Epithelial cell of prostate (primary cell): ENCODE results near the gene SF3B3.

Source experiments
- DNase-seq: peaks from one replicate; pipeline ENCODE4 v3.0.0-alpha.2; 2011; ENCODE audit warnings: low read depth, low spot score
- H3K27ac ChIP-seq: fragments of 450-650 bp; 2 replicates; pipeline ENCODE4 v1.5.1; 2017; ENCODE audit warnings: mild to moderate bottlenecking

SF3B3 gene

GRCh38 chr16:70556063-70556462 lies 32.4 kb downstream of the SF3B3 start:
- no peak overlapping the region for H3K27ac ChIP-seq
- no peak for DNase-seq

- DNase-seq: peak; percentile 77
- peak overlapping the region; percentile 69 for H3K27ac ChIP-seq
Observed at GRCh38 chr16:70561623-70562022, 38.0 kb downstream of the SF3B3 start.

GRCh38 chr16:70563636-70564035 lies 40.0 kb downstream of the SF3B3 start:
- H3K27ac ChIP-seq: peak overlapping the region; percentile 69
- no peak for DNase-seq

GRCh38 chr16:70565053-70565452 lies 41.4 kb downstream of the SF3B3 start:
- DNase-seq: no peak
- peak overlapping the region; percentile 69 for H3K27ac ChIP-seq

GRCh38 chr16:70568601-70569237 lies 45.1 kb downstream of the SF3B3 start:
- peak overlapping the region; percentile 80 for H3K27ac ChIP-seq
- DNase-seq: peak; percentile 75

GRCh38 chr16:70569752-70570151 lies 46.1 kb downstream of the SF3B3 start:
- H3K27ac ChIP-seq: peak overlapping the region; percentile 80
- DNase-seq: no peak

- DNase-seq: no peak
- H3K27ac ChIP-seq: no peak overlapping the region
Observed at GRCh38 chr16:70570967-70571570, 47.5 kb downstream of the SF3B3 start.

GRCh38 chr16:70571623-70572022 lies 48.0 kb downstream of the SF3B3 start:
- no peak for DNase-seq
- peak overlapping the region; percentile 75 for H3K27ac ChIP-seq

- H3K27ac ChIP-seq: peak overlapping the region; percentile 75
- no peak for DNase-seq
Observed at GRCh38 chr16:70572050-70572925, 48.7 kb downstream of the SF3B3 start.

GRCh38 chr16:70572926-70573270 lies 49.3 kb downstream of the SF3B3 start:
- peak overlapping the region; percentile 75 for H3K27ac ChIP-seq
- no peak for DNase-seq

- no peak for DNase-seq
- peak overlapping the region; percentile 75 for H3K27ac ChIP-seq
Observed at GRCh38 chr16:70573451-70574121, 50.0 kb downstream of the SF3B3 start.

GRCh38 chr16:70574595-70575271 lies 51.1 kb downstream of the SF3B3 start:
- no peak for DNase-seq

GRCh38 chr16:70575376-70575775 lies 51.8 kb downstream of the SF3B3 start:
- peak overlapping the region; percentile 75 for H3K27ac ChIP-seq
- DNase-seq: no peak

More at GRCh38 chr16:70574595-70575271, 51.1 kb downstream of the SF3B3 start:
- H3K27ac ChIP-seq: peak overlapping the region; percentile 75

- H3K27ac ChIP-seq: peak overlapping the region; percentile 75
- no peak for DNase-seq
Observed at GRCh38 chr16:70576431-70577255, 53.0 kb downstream of the SF3B3 start.

- DNase-seq: no peak
- peak overlapping the region; percentile 75 for H3K27ac ChIP-seq
Observed at GRCh38 chr16:70577256-70577698, 53.7 kb downstream of the SF3B3 start.

GRCh38 chr16:70578035-70578434 lies 54.4 kb downstream of the SF3B3 start:
- no peak for DNase-seq
- peak overlapping the region; percentile 75 for H3K27ac ChIP-seq

GRCh38 chr16:70579248-70579647 lies 55.6 kb downstream of the SF3B3 start:
- DNase-seq: no peak

GRCh38 chr16:70579648-70580630 lies 56.3 kb downstream of the SF3B3 start:
- no peak for DNase-seq
- H3K27ac ChIP-seq: no peak overlapping the region

More at GRCh38 chr16:70579248-70579647, 55.6 kb downstream of the SF3B3 start:
- no peak overlapping the region for H3K27ac ChIP-seq
